K562 (cell line): ENCODE measurements around the gene PIK3CA. TPM values are rescaled to one million over a fixed set of nuclear protein-coding genes. Genes with fewer than 3 reads are reported as not detected.

ENCODE experiments used
- ATAC-seq: fragments of 200-7000 bp; cut with Tn5 transposase; 3 replicates; pipeline ENCODE4 v1.9.1; 2020; ENCODE audit warnings: moderate library complexity
- BruUV-seq: library from RNA; stranded (reverse); fragments of 400-500 nt; replicated peaks from 2 replicates; lab custom pipeline; 2021; lab: Mats Ljungman, UMichigan
- CTCF ChIA-PET: fragments of 300-600 bp; formaldehyde crosslinking; extraction: SDS; loops from one replicate; lab custom pipeline; 2021; ENCODE audit warnings: low intra/inter-chr PET ratio; lab: Yijun Ruan, JAX
- POLR2A ChIA-PET: fragments of 300-600, 350-650 bp; sonication (Branson Sonifier 250); formaldehyde crosslinking; extraction: SDS; loops from one replicate; lab custom pipeline; 2021; ENCODE audit warnings: antibody characterized with exemption, inconsistent platforms; lab: Yijun Ruan, JAX
- DNase-seq, 4 experiments: peaks; one replicate each; pipeline versions ENCODE4 v3.0.0 to v3.0.0-alpha.2; 2011 to 2018; ENCODE audit warnings: low spot score in 3 of 4, mixed read lengths in 3 of 4; ENCODE audit errors: extremely low read depth in 1 of 4
- FAIRE-seq: peaks from 2 replicates; lab custom pipeline; 2011; peaks lifted over from hg19 to GRCh38; lab: Jason Lieb, UNC
- H2AFZ ChIP-seq: 2 replicates; pipeline ENCODE4 v1.6.0; 2011; ENCODE audit warnings: low read depth, low read length, control low read depth, inconsistent platforms
- H3K27ac ChIP-seq: fragments of 200-600 bp; 3 replicates; pipeline ENCODE4 v1.8.0; 2011; ENCODE audit warnings: low read depth, mild to moderate bottlenecking, control low read depth, inconsistent platforms, low read length, moderate library complexity, mixed read lengths; ENCODE audit errors: extremely low read depth
- H3K27me3 ChIP-seq, 2 experiments: fragments of 300-600 bp in 1 of 2; 2 replicates in 1 of 2; 3 replicates in 1 of 2; pipeline versions ENCODE4 v1.6.0 to v1.8.0; 2011; ENCODE audit warnings: inconsistent platforms in 2 of 2, low read length in 2 of 2, mild to moderate bottlenecking in 1 of 2, mixed read lengths in 1 of 2, moderate library complexity in 1 of 2; ENCODE audit not compliant: control insufficient read depth in 2 of 2, insufficient read depth in 2 of 2
- H3K36me3 ChIP-seq: fragments of 300-600 bp; 3 replicates; pipeline ENCODE4 v1.8.0; 2011; ENCODE audit warnings: mild to moderate bottlenecking, low read length, inconsistent platforms; ENCODE audit not compliant: control insufficient read depth, insufficient read depth
- H3K4me1 ChIP-seq, 2 experiments: fragments of 200-600 bp in 1 of 2; replicated peaks in 1 of 2; 2 replicates in 1 of 2; 3 replicates in 1 of 2; pipeline versions ENCODE4 v1.5.1 to v1.8.0; 2011; ENCODE audit warnings: inconsistent platforms in 2 of 2, low read length in 2 of 2, mild to moderate bottlenecking in 1 of 2, mixed read lengths in 1 of 2, moderate library complexity in 1 of 2; ENCODE audit not compliant: control insufficient read depth in 2 of 2, insufficient read depth in 2 of 2
- H3K4me2 ChIP-seq: 2 replicates; pipeline ENCODE4 v1.6.1; 2011; ENCODE audit warnings: low read length, control low read depth, inconsistent platforms, mixed read lengths; ENCODE audit not compliant: insufficient read depth
- H3K4me3 ChIP-seq: fragments of 200-600 bp; sonication (generic), shearing (Covaris generic); 2 replicates; pipeline ENCODE4 v1.5.1; 2016; ENCODE audit warnings: control low read depth, inconsistent platforms
- H3K79me2 ChIP-seq: fragments of 200-600 bp; 3 replicates; pipeline ENCODE4 v1.8.0; 2011; ENCODE audit warnings: low read length, inconsistent platforms; ENCODE audit not compliant: control insufficient read depth, insufficient read depth
- H3K9ac ChIP-seq, 2 experiments: 2 replicates each; pipeline versions ENCODE4 v1.6.0 to v1.6.1; 2011; ENCODE audit warnings: low read depth in 2 of 2, low read length in 2 of 2, control low read depth in 1 of 2, inconsistent platforms in 1 of 2, mild to moderate bottlenecking in 1 of 2, mixed read lengths in 1 of 2; ENCODE audit not compliant: insufficient read depth in 1 of 2
- H3K9me1 ChIP-seq: one replicate; pipeline ENCODE4 v1.6.0; 2011; ENCODE audit warnings: inconsistent platforms, mild to moderate bottlenecking, low read length, moderate library complexity; ENCODE audit not compliant: control insufficient read depth, insufficient read depth
- H3K9me3 ChIP-seq: replicated peaks from 2 replicates; pipeline ENCODE4 v1.5.1; 2011; ENCODE audit warnings: low read depth, low read length, inconsistent platforms; ENCODE audit not compliant: control insufficient read depth, insufficient read depth
- H4K20me1 ChIP-seq: replicated peaks from 2 replicates; pipeline ENCODE4 v1.6.1; 2011; ENCODE audit warnings: low read length, inconsistent platforms, mixed read lengths; ENCODE audit not compliant: control insufficient read depth, insufficient read depth
- BRD4 ChIP-seq: fragments of 200-600 bp; sonication (generic); IDR thresholded peaks from 2 replicates; pipeline ENCODE4 v1.6.1; 2017; ENCODE audit warnings: inconsistent platforms
- BRD9 ChIP-seq: fragments of 450-650 bp; IDR thresholded peaks from 2 replicates; pipeline ENCODE4 v1.6.1; 2018; ENCODE audit warnings: low read depth; ENCODE audit not compliant: partially characterized antibody
- CREB1 ChIP-seq, 2 experiments: sonication (generic) in 1 of 2; formaldehyde crosslinking in 1 of 2; IDR thresholded peaks; 2 replicates each; pipeline versions ENCODE4 v1.6.1 to v1.8.0; 2012 to 2022; ENCODE audit warnings: inconsistent platforms in 1 of 2, mild to moderate bottlenecking in 1 of 2, missing genetic modification reagents in 1 of 2, moderate library complexity in 1 of 2
- CTBP1 ChIP-seq: fragments of 450-650 bp; IDR thresholded peaks from 2 replicates; pipeline ENCODE4 v1.6.1; 2016; ENCODE audit warnings: borderline replicate concordance
- FOXJ3 ChIP-seq: sonication (generic); formaldehyde crosslinking; IDR thresholded peaks from 2 replicates; pipeline ENCODE4 v1.4.0; 2020; ENCODE audit warnings: mild to moderate bottlenecking, missing genetic modification reagents
- GATAD2A ChIP-seq: fragments of 450-650 bp; IDR thresholded peaks from 2 replicates; pipeline ENCODE4 v1.6.1; 2017
- KAT2B ChIP-seq: IDR thresholded peaks from one replicate; pipeline ENCODE4 v1.6.1; 2012; ENCODE audit warnings: low read depth, mild to moderate bottlenecking, control low read depth, inconsistent platforms, low read length, moderate library complexity
- PHF8 ChIP-seq: fragments of 200-600 bp; sonication (generic); IDR thresholded peaks from 2 replicates; pipeline ENCODE4 v1.6.1; 2012; ENCODE audit warnings: mixed run types, mild to moderate bottlenecking, inconsistent platforms, low read length, moderate library complexity, borderline replicate concordance
- STAG1 ChIP-seq: sonication (generic); formaldehyde crosslinking; IDR thresholded peaks from 2 replicates; pipeline ENCODE4 v1.5.0; 2020; ENCODE audit warnings: missing genetic modification reagents, borderline replicate concordance
- TCFL5 ChIP-seq: fragments of 250-450 bp; sonication (Bioruptor Pico); conservative IDR thresholded peaks from 2 replicates; pipeline ENCODE4 v1.6.1; 2021; ENCODE audit warnings: mild to moderate bottlenecking, moderate library complexity, matching md5 sums
- ZNF780A ChIP-seq: fragments of 250-450 bp; sonication (Bioruptor Pico); IDR thresholded peaks from 2 replicates; pipeline ENCODE4 v1.5.0; 2021; ENCODE audit warnings: mild to moderate bottlenecking
- WGBS: fragments of 100-300 bp; shearing (Covaris generic); methylation state at CpG from one replicate; pipeline ENCODE4 v1.1.6; 2016; ENCODE audit warnings: low coverage, mixed read lengths; ENCODE audit not compliant: insufficient coverage; ENCODE audit errors: missing lambda C conversion rate; 5-methylcytosine and 5-hydroxymethylcytosine counted together
- in situ Hi-C: fragments of 300-500 bp; cut with MboI; formaldehyde crosslinking; loops from 4 replicates; pipeline ENCODE4 v1.15.0; 2018; ENCODE audit warnings: inconsistent platforms, mixed read lengths
- intact Hi-C: fragments of 100-400 bp; cut with micrococcal nuclease; formaldehyde crosslinking; loops from 2 replicates; pipeline ENCODE4 v1.14.2; 2022
- polyA plus RNA-seq, 8 experiments: library from polyadenylated mRNA; depleted of rRNA in 4 of 8; stranded (reverse) in 5 of 8; unstranded in 3 of 8; fragments of >200 nt; fragmentation: Nextera tagmentation in 2 of 8; fragmentation: Illumina TruSeq in 1 of 8; extraction: Ambion mirVana in 2 of 8; extraction: Trizol in 1 of 8; gene quantifications; 2 replicates each; pipeline versions ENCODE4 v1.2.1 to v1.2.3, GENCODE V29; 2011 to 2014; ENCODE audit warnings: inconsistent platforms in 1 of 8, missing spikeins in 1 of 8
- total RNA-seq, 7 experiments: library from RNA; depleted of rRNA in 6 of 7; stranded (reverse); fragments of >200 nt in 6 of 7; fragmentation: Illumina TruSeq in 2 of 7; extraction: Trizol in 2 of 7; gene quantifications; 2 replicates each; pipeline versions ENCODE4 v1.2.1 to v1.2.3, GENCODE V29; 2011 to 2021; ENCODE audit warnings: low replicate concordance in 1 of 7
- TF ChIP-seq, protein P1 (sequence below), 2 experiments: fragments of 450-650 bp; conservative IDR thresholded peaks; 2 replicates each; pipeline ENCODE4 v1.6.1; 2017; ENCODE audit warnings: mild to moderate bottlenecking in 2 of 2, moderate library complexity in 2 of 2
- TF ChIP-seq, protein P2 (sequence below), 2 experiments: IDR thresholded peaks; 2 replicates each; pipeline ENCODE4 v1.6.1; 2012; ENCODE audit warnings: improper control_type of control experiment in 2 of 2, low read depth in 2 of 2, low read length in 2 of 2, borderline replicate concordance in 1 of 2

The PIK3CA gene
- total and polyA plus RNA-seq, 9 of the 15 experiments (the other 6 are each of a cell fraction or from before 2014, with no cell fraction given), result 3.8 to 19.4 (median 10.8) TPM

DNA sequence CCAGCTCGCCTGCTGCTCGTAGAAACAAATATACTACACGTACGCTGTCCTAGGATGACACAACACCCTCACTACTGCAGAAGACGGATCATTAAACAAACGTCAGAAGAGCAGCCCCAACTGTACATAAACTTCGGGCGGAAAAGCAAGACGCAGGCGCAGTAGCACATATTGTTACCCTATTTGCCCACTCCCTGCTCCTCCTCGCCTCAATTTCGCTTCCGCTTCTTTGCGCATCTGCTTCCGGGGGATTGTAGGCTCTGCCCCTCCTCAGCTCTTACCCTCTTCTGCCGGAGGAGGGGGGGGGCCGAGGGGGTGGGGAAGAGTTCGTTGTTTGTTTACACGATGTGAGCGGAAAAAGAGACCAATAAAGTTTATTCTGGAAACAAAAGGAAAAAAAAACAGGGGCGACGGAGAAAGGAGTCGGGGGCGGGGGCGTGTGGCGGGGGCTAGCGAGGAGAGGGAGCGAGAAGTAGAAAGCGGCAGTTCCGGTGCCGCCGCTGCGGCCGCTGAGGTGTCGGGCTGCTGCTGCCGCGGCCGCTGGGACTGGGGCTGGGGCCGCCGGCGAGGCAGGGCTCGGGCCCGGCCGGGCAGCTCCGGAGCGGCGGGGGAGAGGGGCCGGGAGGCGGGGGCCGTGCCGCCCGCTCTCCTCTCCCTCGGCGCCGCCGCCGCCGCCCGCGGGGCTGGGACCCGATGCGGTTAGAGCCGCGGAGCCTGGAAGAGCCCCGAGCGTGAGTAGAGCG is at the start of gene PIK3CA (continued):
- TF ChIP-seq, protein P1, sequence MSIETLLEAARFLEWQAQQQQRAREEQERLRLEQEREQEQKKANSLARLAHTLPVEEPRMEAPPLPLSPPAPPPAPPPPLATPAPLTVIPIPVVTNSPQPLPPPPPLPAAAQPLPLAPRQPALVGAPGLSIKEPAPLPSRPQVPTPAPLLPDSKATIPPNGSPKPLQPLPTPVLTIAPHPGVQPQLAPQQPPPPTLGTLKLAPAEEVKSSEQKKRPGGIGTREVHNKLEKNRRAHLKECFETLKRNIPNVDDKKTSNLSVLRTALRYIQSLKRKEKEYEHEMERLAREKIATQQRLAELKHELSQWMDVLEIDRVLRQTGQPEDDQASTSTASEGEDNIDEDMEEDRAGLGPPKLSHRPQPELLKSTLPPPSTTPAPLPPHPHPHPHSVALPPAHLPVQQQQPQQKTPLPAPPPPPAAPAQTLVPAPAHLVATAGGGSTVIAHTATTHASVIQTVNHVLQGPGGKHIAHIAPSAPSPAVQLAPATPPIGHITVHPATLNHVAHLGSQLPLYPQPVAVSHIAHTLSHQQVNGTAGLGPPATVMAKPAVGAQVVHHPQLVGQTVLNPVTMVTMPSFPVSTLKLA (conservative IDR thresholded peaks at IDR 0.05), result peak; percentile 64 to 85
- TF ChIP-seq FOXJ3 (CRISPR knock-in tag) (no peak), BRD4 (no peak; the same call in 1 of the 2 replicates), KAT2B (no peak), CTBP1 (no peak), PHF8 (peak; percentile 46; the same call in 1 of the 2 replicates)

DNA sequence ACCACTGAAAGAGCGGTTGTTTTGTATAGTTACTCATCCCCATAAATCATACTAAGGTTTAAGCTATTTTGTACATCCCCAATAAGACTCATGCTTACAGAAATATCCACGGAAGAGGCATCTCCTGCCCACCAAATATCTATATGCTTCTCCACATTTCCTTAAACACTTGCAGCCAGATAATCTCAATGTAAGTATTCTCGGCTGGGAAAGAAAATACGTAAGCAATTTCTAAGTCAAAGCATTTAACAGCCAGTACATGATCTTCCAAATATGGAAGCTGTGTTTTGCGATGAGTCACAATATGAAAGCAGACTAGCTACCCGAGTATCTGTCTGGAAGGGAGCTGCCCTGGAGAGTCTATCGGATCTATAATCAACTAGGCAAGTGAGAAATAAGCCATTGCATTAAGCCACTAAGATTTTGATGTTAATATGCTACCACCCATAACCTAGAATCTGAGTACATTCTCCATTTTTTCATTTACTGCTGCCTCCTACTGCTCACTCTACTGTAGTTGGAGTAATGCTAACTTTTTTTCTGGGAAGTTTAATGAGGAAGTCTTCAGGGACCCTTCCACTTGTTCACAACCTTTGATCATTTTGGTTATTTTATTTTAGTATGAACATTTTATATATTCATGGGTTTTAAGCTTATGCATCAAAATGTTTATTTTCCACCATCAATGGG is 49.6 kb upstream of the PIK3CA start:
- Histone ChIP-seq H3K27ac (peak overlapping the region; percentile 44; the same call in 1 of the 3 replicates), H4K20me1 (no peaks in the 10 kb centered on the region), H3K4me2 (peak overlapping the region; percentile 69), H3K36me3 (no peaks in the 10 kb centered on the region), H3K9ac (0 out of 4 replicates have a peak overlapping the region, but pooled peaks of 1 of the 2 experiments have one; percentile 12), H3K79me2 (no peaks in the 10 kb centered on the region), H3K9me1 (no peaks in the 10 kb centered on the region), H3K4me1 (peaks cover 5 to 7% of the 10 kb centered on the region in 2 experiments; a peak in 4 of 5 replicates), H3K27me3 (no peaks in the 10 kb centered on the region), H3K4me3 (0 out of 2 replicates have a peak overlapping the region, but pooled peaks have one; percentile 1), H2AFZ (peak overlapping the region; percentile 88), H3K9me3 (no peaks in the 10 kb centered on the region)
- WGBS, result 1% methylated on average over 7 of the region's 7 CpGs
- no TSS peak for BruUV-seq
- ChIA-PET CTCF (no interaction called here), POLR2A (interaction anchor here (1.0 to 1.3 kb wide), 4 partner anchors 16 to 223 kb away, joined by 3 to 4 read pairs (median 3); no protein-coding TSS in a partner anchor)
- FAIRE-seq (peak; percentile 71), DNase-seq (peak; percentile 24 to 57 (median 38)), ATAC-seq (peak; percentile 83)
- in situ Hi-C loops, result no loop called here
- intact Hi-C loops, result no loop called here
- TF ChIP-seq, protein P2, sequence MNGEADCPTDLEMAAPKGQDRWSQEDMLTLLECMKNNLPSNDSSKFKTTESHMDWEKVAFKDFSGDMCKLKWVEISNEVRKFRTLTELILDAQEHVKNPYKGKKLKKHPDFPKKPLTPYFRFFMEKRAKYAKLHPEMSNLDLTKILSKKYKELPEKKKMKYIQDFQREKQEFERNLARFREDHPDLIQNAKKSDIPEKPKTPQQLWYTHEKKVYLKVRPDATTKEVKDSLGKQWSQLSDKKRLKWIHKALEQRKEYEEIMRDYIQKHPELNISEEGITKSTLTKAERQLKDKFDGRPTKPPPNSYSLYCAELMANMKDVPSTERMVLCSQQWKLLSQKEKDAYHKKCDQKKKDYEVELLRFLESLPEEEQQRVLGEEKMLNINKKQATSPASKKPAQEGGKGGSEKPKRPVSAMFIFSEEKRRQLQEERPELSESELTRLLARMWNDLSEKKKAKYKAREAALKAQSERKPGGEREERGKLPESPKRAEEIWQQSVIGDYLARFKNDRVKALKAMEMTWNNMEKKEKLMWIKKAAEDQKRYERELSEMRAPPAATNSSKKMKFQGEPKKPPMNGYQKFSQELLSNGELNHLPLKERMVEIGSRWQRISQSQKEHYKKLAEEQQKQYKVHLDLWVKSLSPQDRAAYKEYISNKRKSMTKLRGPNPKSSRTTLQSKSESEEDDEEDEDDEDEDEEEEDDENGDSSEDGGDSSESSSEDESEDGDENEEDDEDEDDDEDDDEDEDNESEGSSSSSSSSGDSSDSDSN (IDR thresholded peaks at IDR 0.05; ENCODE audit: borderline replicate concordance in 1 of 2, low read depth in 2 of 2, low read length in 2 of 2), result no peak
- no peak for TF ChIP-seq BRD9
- no peak for TF ChIP-seq CREB1 (IDR thresholded peaks at IDR 0.05)
- no peak for TF ChIP-seq CREB1 (CRISPR knock-in tag; IDR thresholded peaks at IDR 0.05)
- TF ChIP-seq STAG1 (CRISPR knock-in tag), result no peak
- TF ChIP-seq TCFL5 (CRISPR knock-in tag), result no peak
- TF ChIP-seq ZNF780A (CRISPR knock-in tag), result no peak
- no peak for TF ChIP-seq GATAD2A
